KOPT-K1 (cell line): ENCODE results near the gene LAMA1.

ENCODE experiments used
- H3K27ac ChIP-seq: fragments of 200-600 bp; sonication (generic); 2 replicates; pipeline ENCODE4 v1.5.1; 2016; ENCODE audit warnings: antibody characterized with exemption, mild to moderate bottlenecking, low read depth, low read length; ENCODE audit not compliant: poor library complexity, severe bottlenecking
- H3K36me3 ChIP-seq: fragments of 200-600 bp; sonication (generic); 2 replicates; pipeline ENCODE4 v1.5.1; 2017; ENCODE audit warnings: antibody characterized with exemption, mild to moderate bottlenecking, low read length, moderate library complexity; ENCODE audit not compliant: insufficient read depth
- H3K9me3 ChIP-seq: fragments of 200-600 bp; sonication (generic); 2 replicates; pipeline ENCODE4 v1.5.1; 2017; ENCODE audit warnings: antibody characterized with exemption, low read length, mild to moderate bottlenecking; ENCODE audit not compliant: insufficient read depth, poor library complexity, severe bottlenecking

The LAMA1 gene

GRCh38 chr18:6962571-6963451 is 154.8 kb downstream of the LAMA1 start:
- Histone ChIP-seq H3K9me3 (no peaks in the 10 kb centered on the region), H3K36me3 (no peaks in the 10 kb centered on the region), H3K27ac (no peak overlapping the region)

GRCh38 chr18:6961331-6961730 is 156.3 kb downstream of the LAMA1 start:
- Histone ChIP-seq H3K27ac (no peak overlapping the region), H3K9me3 (no peaks in the 10 kb centered on the region), H3K36me3 (no peaks in the 10 kb centered on the region)

- Histone ChIP-seq H3K36me3 (no peaks in the 10 kb centered on the region), H3K27ac (no peak overlapping the region), H3K9me3 (no peaks in the 10 kb centered on the region)
Measured at GRCh38 chr18:6960656-6961055, 156.9 kb downstream of the LAMA1 start.

GRCh38 chr18:6960124-6960523 is 157.5 kb downstream of the LAMA1 start:
- no peaks in the 10 kb centered on the region for H3K36me3 ChIP-seq
- H3K27ac ChIP-seq = no peak overlapping the region
- no peaks in the 10 kb centered on the region for H3K9me3 ChIP-seq

GRCh38 chr18:6959110-6959509 is 158.5 kb downstream of the LAMA1 start:
- Histone ChIP-seq H3K9me3 (no peaks in the 10 kb centered on the region), H3K27ac (no peak overlapping the region), H3K36me3 (no peaks in the 10 kb centered on the region)

- H3K36me3 ChIP-seq = no peaks in the 10 kb centered on the region
- no peak overlapping the region for H3K27ac ChIP-seq
- no peaks in the 10 kb centered on the region for H3K9me3 ChIP-seq
Measured at GRCh38 chr18:6956999-6957398, 160.6 kb downstream of the LAMA1 start.

GRCh38 chr18:6956495-6956894 is 161.1 kb downstream of the LAMA1 start:
- Histone ChIP-seq H3K27ac (no peak overlapping the region), H3K36me3 (no peaks in the 10 kb centered on the region), H3K9me3 (no peaks in the 10 kb centered on the region)

- Histone ChIP-seq H3K9me3 (no peaks in the 10 kb centered on the region), H3K36me3 (no peaks in the 10 kb centered on the region), H3K27ac (no peak overlapping the region)
Measured at GRCh38 chr18:6955304-6955703, 162.3 kb downstream of the LAMA1 start.

GRCh38 chr18:6954501-6954900 is 163.1 kb downstream of the LAMA1 start:
- Histone ChIP-seq H3K9me3 (no peaks in the 10 kb centered on the region), H3K36me3 (no peaks in the 10 kb centered on the region), H3K27ac (no peak overlapping the region)

GRCh38 chr18:6951336-6952090 is 166.1 kb downstream of the LAMA1 start:
- Histone ChIP-seq H3K27ac (no peak overlapping the region), H3K36me3 (no peaks in the 10 kb centered on the region)

GRCh38 chr18:6950641-6951040 is 167.0 kb downstream of the LAMA1 start:
- Histone ChIP-seq H3K27ac (no peak overlapping the region), H3K36me3 (no peaks in the 10 kb centered on the region), H3K9me3 (no peaks in the 10 kb centered on the region)

More at GRCh38 chr18:6951336-6952090, 166.1 kb downstream of the LAMA1 start:
- no peaks in the 10 kb centered on the region for H3K9me3 ChIP-seq

- Histone ChIP-seq H3K9me3 (no peaks in the 10 kb centered on the region), H3K27ac (no peak overlapping the region), H3K36me3 (no peaks in the 10 kb centered on the region)
Measured at GRCh38 chr18:6949800-6950586, 167.6 kb downstream of the LAMA1 start.

- no peaks in the 10 kb centered on the region for H3K36me3 ChIP-seq
- no peak overlapping the region for H3K27ac ChIP-seq
- no peaks in the 10 kb centered on the region for H3K9me3 ChIP-seq
Measured at GRCh38 chr18:6948281-6949055, 169.1 kb downstream of the LAMA1 start.

- Histone ChIP-seq H3K9me3 (no peaks in the 10 kb centered on the region), H3K36me3 (no peaks in the 10 kb centered on the region), H3K27ac (no peak overlapping the region)
Measured at GRCh38 chr18:6947338-6948030, 170.1 kb downstream of the LAMA1 start.
